ENCODE results near the gene PTGDR. TPM values are rescaled to one million over a fixed set of nuclear protein-coding genes. Genes with fewer than 3 reads are reported as not detected.

The PTGDR gene
- total and polyA plus RNA-seq, 2 of the 8 experiments (the other 6 are each of a cell fraction or from before 2014, with no cell fraction given): 0.22 to 0.83 TPM

DNA sequence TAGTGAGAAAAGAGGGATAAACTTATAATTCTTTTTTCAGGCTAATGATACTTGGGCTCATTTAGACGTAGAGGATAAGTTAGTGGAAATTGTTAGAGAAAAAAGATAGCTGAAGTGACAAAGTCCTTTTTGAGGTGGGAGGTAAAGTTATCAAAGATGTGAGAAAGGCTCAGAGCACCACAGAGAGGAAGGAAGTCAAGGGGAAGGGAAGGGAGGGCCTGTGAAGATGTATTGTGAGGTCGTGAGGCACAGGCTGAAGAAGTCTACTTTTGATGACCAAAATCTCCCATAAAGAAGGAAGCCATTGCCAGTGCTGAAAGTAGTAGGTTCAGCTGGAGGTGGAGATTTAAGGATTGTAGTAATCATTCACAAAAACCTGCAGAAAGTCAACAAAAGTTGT, 19.4 kb upstream of the PTGDR start (continued):
- no peak for TF ChIP-seq NRF1 (IDR thresholded peaks at IDR 0.05; ENCODE audit: low read depth, low read length)
- no peak for TF ChIP-seq BRCA1 (IDR thresholded peaks at IDR 0.05; ENCODE audit: low read depth, low read length)
- TF ChIP-seq POLR2A (IDR thresholded peaks at IDR 0.05; ENCODE audit: control extremely low read depth in 1 of 2, low read depth in 2 of 2, low read length in 2 of 2): no peak
- TF ChIP-seq CEBPB (IDR thresholded peaks at IDR 0.05; ENCODE audit: low read depth, low read length): no peak

All from H1 (cell line).